K562 (cell line): Measurements from ENCODE around the gene FAM156A. TPM values are rescaled to one million over a fixed set of nuclear protein-coding genes. Genes with fewer than 3 reads are reported as not detected.
A peak's percentile ranks its signal among the peaks of the same experiment; 100 is the strongest.
"Not testable (repeated sequence)": the region's sequence is repeated elsewhere in the genome, so short reads cannot be mapped to it uniquely, and the experiment has no call there.

ENCODE experiments used
- ATAC-seq: fragments of 200-7000 bp; cut with Tn5 transposase; 3 replicates; pipeline ENCODE4 v1.9.1; 2020; ENCODE audit warnings: moderate library complexity
- BruUV-seq: library from RNA; stranded (reverse); fragments of 400-500 nt; replicated peaks from 2 replicates; lab custom pipeline; 2021; lab: Mats Ljungman, UMichigan
- CTCF ChIA-PET: fragments of 300-600 bp; formaldehyde crosslinking; extraction: SDS; loops from one replicate; lab custom pipeline; 2021; ENCODE audit warnings: low intra/inter-chr PET ratio; lab: Yijun Ruan, JAX
- POLR2A ChIA-PET: fragments of 300-600, 350-650 bp; sonication (Branson Sonifier 250); formaldehyde crosslinking; extraction: SDS; loops from one replicate; lab custom pipeline; 2021; ENCODE audit warnings: antibody characterized with exemption, inconsistent platforms; lab: Yijun Ruan, JAX
- DNase-seq, 4 experiments: peaks; one replicate each; pipeline versions ENCODE4 v3.0.0 to v3.0.0-alpha.2; 2011 to 2018; ENCODE audit warnings: low spot score in 3 of 4, mixed read lengths in 3 of 4; ENCODE audit errors: extremely low read depth in 1 of 4
- FAIRE-seq: peaks from 2 replicates; lab custom pipeline; 2011; peaks lifted over from hg19 to GRCh38; lab: Jason Lieb, UNC
- H2AFZ ChIP-seq: 2 replicates; pipeline ENCODE4 v1.6.0; 2011; ENCODE audit warnings: low read depth, low read length, control low read depth, inconsistent platforms
- H3K27ac ChIP-seq: fragments of 200-600 bp; 3 replicates; pipeline ENCODE4 v1.8.0; 2011; ENCODE audit warnings: low read depth, mild to moderate bottlenecking, control low read depth, inconsistent platforms, low read length, moderate library complexity, mixed read lengths; ENCODE audit errors: extremely low read depth
- H3K27me3 ChIP-seq, 2 experiments: fragments of 300-600 bp in 1 of 2; 2 replicates in 1 of 2; 3 replicates in 1 of 2; pipeline versions ENCODE4 v1.6.0 to v1.8.0; 2011; ENCODE audit warnings: inconsistent platforms in 2 of 2, low read length in 2 of 2, mild to moderate bottlenecking in 1 of 2, mixed read lengths in 1 of 2, moderate library complexity in 1 of 2; ENCODE audit not compliant: control insufficient read depth in 2 of 2, insufficient read depth in 2 of 2
- H3K36me3 ChIP-seq: fragments of 300-600 bp; 3 replicates; pipeline ENCODE4 v1.8.0; 2011; ENCODE audit warnings: mild to moderate bottlenecking, low read length, inconsistent platforms; ENCODE audit not compliant: control insufficient read depth, insufficient read depth
- H3K4me1 ChIP-seq, 2 experiments: fragments of 200-600 bp in 1 of 2; replicated peaks in 1 of 2; 2 replicates in 1 of 2; 3 replicates in 1 of 2; pipeline versions ENCODE4 v1.5.1 to v1.8.0; 2011; ENCODE audit warnings: inconsistent platforms in 2 of 2, low read length in 2 of 2, mild to moderate bottlenecking in 1 of 2, mixed read lengths in 1 of 2, moderate library complexity in 1 of 2; ENCODE audit not compliant: control insufficient read depth in 2 of 2, insufficient read depth in 2 of 2
- H3K4me2 ChIP-seq: 2 replicates; pipeline ENCODE4 v1.6.1; 2011; ENCODE audit warnings: low read length, control low read depth, inconsistent platforms, mixed read lengths; ENCODE audit not compliant: insufficient read depth
- H3K4me3 ChIP-seq: fragments of 200-600 bp; sonication (generic), shearing (Covaris generic); 2 replicates; pipeline ENCODE4 v1.5.1; 2016; ENCODE audit warnings: control low read depth, inconsistent platforms
- H3K79me2 ChIP-seq: fragments of 200-600 bp; 3 replicates; pipeline ENCODE4 v1.8.0; 2011; ENCODE audit warnings: low read length, inconsistent platforms; ENCODE audit not compliant: control insufficient read depth, insufficient read depth
- H3K9ac ChIP-seq, 2 experiments: 2 replicates each; pipeline versions ENCODE4 v1.6.0 to v1.6.1; 2011; ENCODE audit warnings: low read depth in 2 of 2, low read length in 2 of 2, control low read depth in 1 of 2, inconsistent platforms in 1 of 2, mild to moderate bottlenecking in 1 of 2, mixed read lengths in 1 of 2; ENCODE audit not compliant: insufficient read depth in 1 of 2
- H3K9me1 ChIP-seq: one replicate; pipeline ENCODE4 v1.6.0; 2011; ENCODE audit warnings: inconsistent platforms, mild to moderate bottlenecking, low read length, moderate library complexity; ENCODE audit not compliant: control insufficient read depth, insufficient read depth
- H3K9me3 ChIP-seq: replicated peaks from 2 replicates; pipeline ENCODE4 v1.5.1; 2011; ENCODE audit warnings: low read depth, low read length, inconsistent platforms; ENCODE audit not compliant: control insufficient read depth, insufficient read depth
- H4K20me1 ChIP-seq: replicated peaks from 2 replicates; pipeline ENCODE4 v1.6.1; 2011; ENCODE audit warnings: low read length, inconsistent platforms, mixed read lengths; ENCODE audit not compliant: control insufficient read depth, insufficient read depth
- C11orf30 ChIP-seq: fragments of 450-650 bp; IDR thresholded peaks from 2 replicates; pipeline ENCODE4 v1.6.1; 2016; ENCODE audit warnings: low read depth, mild to moderate bottlenecking
- MEF2A ChIP-seq: IDR thresholded peaks from 2 replicates; pipeline ENCODE4 v1.6.1; 2011; ENCODE audit warnings: low read depth, mild to moderate bottlenecking, low read length, moderate library complexity; ENCODE audit not compliant: control insufficient read depth
- NR2F6 ChIP-seq: fragments of 450-650 bp; formaldehyde crosslinking; IDR thresholded peaks from 2 replicates; pipeline ENCODE4 v1.4.0; 2020; ENCODE audit warnings: mild to moderate bottlenecking
- WGBS: fragments of 100-300 bp; shearing (Covaris generic); methylation state at CpG from one replicate; pipeline ENCODE4 v1.1.6; 2016; ENCODE audit warnings: low coverage, mixed read lengths; ENCODE audit not compliant: insufficient coverage; ENCODE audit errors: missing lambda C conversion rate; 5-methylcytosine and 5-hydroxymethylcytosine counted together
- in situ Hi-C: fragments of 300-500 bp; cut with MboI; formaldehyde crosslinking; loops from 4 replicates; pipeline ENCODE4 v1.15.0; 2018; ENCODE audit warnings: inconsistent platforms, mixed read lengths
- intact Hi-C: fragments of 100-400 bp; cut with micrococcal nuclease; formaldehyde crosslinking; loops from 2 replicates; pipeline ENCODE4 v1.14.2; 2022
- polyA plus RNA-seq, 8 experiments: library from polyadenylated mRNA; depleted of rRNA in 4 of 8; stranded (reverse) in 5 of 8; unstranded in 3 of 8; fragments of >200 nt; fragmentation: Nextera tagmentation in 2 of 8; fragmentation: Illumina TruSeq in 1 of 8; extraction: Ambion mirVana in 2 of 8; extraction: Trizol in 1 of 8; gene quantifications; 2 replicates each; pipeline versions ENCODE4 v1.2.1 to v1.2.3, GENCODE V29; 2011 to 2014; ENCODE audit warnings: inconsistent platforms in 1 of 8, missing spikeins in 1 of 8
- total RNA-seq, 7 experiments: library from RNA; depleted of rRNA in 6 of 7; stranded (reverse); fragments of >200 nt in 6 of 7; fragmentation: Illumina TruSeq in 2 of 7; extraction: Trizol in 2 of 7; gene quantifications; 2 replicates each; pipeline versions ENCODE4 v1.2.1 to v1.2.3, GENCODE V29; 2011 to 2021; ENCODE audit warnings: low replicate concordance in 1 of 7

FAM156A gene
- total and polyA plus RNA-seq, 9 of the 15 experiments (the other 6 are each of a cell fraction or from before 2014, with no cell fraction given) = 1.9 to 20.3 (median 8.6) TPM

DNA sequence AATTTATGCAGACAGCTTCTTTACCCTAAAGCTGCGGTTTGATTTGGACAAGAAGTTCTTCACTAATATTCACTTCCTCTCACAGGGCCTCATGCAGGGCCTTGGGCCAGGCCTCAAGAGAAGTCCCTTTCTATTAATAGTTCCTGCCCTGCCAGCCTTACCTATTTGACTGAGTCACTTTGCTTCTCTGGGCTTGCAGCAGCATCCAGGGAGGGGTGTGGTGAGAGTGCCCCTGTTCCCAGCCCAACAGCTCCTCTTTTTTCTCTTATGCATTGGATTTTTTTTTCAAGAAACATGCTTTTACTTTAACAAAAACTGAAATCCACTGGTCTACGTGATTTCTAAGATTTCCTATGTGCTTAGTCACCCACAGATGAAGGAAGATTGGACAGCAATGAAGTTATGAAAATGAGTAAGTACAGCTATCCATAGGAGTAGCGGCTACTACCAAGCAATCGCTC is 34.5 kb downstream of the FAM156A start:
- FAIRE-seq (no peak), ATAC-seq (no peak), DNase-seq (no peak)
- no peaks in the 10 kb centered on the region for H4K20me1 ChIP-seq
- BruUV-seq = no TSS peak
- no peak overlapping the region for H3K9ac ChIP-seq
- no peak overlapping the region for H2AFZ ChIP-seq
- no peaks in the 10 kb centered on the region for H3K79me2 ChIP-seq
- no peaks in the 10 kb centered on the region for H3K27me3 ChIP-seq
- H3K27ac ChIP-seq = no peak overlapping the region
- H3K4me3 ChIP-seq = no peak overlapping the region
- in situ Hi-C loops = no loop called here
- H3K4me1 ChIP-seq = peaks cover 0 to 19% of the 10 kb centered on the region in 2 experiments; a peak in 2 of 5 replicates
- 22% methylated on average over 4 of the region's 4 CpGs for WGBS
- no peaks in the 10 kb centered on the region for H3K9me3 ChIP-seq
- H3K9me1 ChIP-seq = no peaks in the 10 kb centered on the region
- H3K4me2 ChIP-seq = no peak overlapping the region
- ChIA-PET POLR2A (interaction anchor here (0.6 kb wide), 1 partner anchor 11 kb away, joined by 5 read pairs; no protein-coding TSS in a partner anchor), CTCF (no interaction called here)
- intact Hi-C loops = no loop called here
- TF ChIP-seq MEF2A = peak; percentile 16; the same call in 1 of the 2 replicates
- no peak for TF ChIP-seq NR2F6 (CRISPR knock-in tag)
- TF ChIP-seq C11orf30 = 0 out of 2 replicates have a peak, but pooled peaks have one; percentile 13
- no peaks in the 10 kb centered on the region for H3K36me3 ChIP-seq

DNA sequence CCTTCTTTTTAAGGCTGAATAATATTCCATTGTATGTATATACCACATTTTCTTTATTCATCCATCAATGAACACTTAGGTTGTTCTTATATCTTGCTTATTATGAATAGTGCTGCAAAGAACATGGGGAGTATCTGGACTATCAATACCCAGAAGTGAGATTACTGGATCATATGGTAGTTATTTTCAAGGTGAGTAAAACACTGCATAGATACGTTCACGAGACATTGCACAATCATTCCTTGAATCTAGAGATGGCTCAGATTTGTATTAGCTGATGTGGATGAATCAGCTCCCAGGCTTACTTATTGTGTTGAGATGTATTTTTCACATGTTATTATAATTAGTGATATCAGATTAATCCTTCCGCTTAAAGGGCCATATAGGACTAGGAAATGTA is 43.6 kb downstream of the FAM156A start:
- BruUV-seq, H3K4me1 ChIP-seq, H3K27ac ChIP-seq, in situ Hi-C loops, H3K4me2 ChIP-seq, CTCF ChIA-PET, DNase-seq, H3K4me3 ChIP-seq, H3K27me3 ChIP-seq, POLR2A ChIA-PET, H4K20me1 ChIP-seq, ATAC-seq, H3K9ac ChIP-seq, FAIRE-seq, H3K9me3 ChIP-seq, H2AFZ ChIP-seq, H3K79me2 ChIP-seq, H3K36me3 ChIP-seq, H3K9me1 ChIP-seq, intact Hi-C loops: not testable (repeated sequence)
- WGBS = no CpG with 5 or more reads among the region's 3 CpGs

- intact Hi-C loops, ATAC-seq, H3K36me3 ChIP-seq, BruUV-seq, DNase-seq, H3K79me2 ChIP-seq, H3K4me3 ChIP-seq, H3K9me1 ChIP-seq, H2AFZ ChIP-seq, H3K9me3 ChIP-seq, H3K9ac ChIP-seq, CTCF ChIA-PET, in situ Hi-C loops, H3K4me2 ChIP-seq, H3K27ac ChIP-seq, H3K4me1 ChIP-seq, H4K20me1 ChIP-seq, POLR2A ChIA-PET, H3K27me3 ChIP-seq, FAIRE-seq: not testable (repeated sequence)
- no CpG with 5 or more reads among the region's 9 CpGs for WGBS
Measured at GRCh38 chrX:52913681-52914080, 44.6 kb downstream of the FAM156A start.
